Activated naive CD4-positive, alpha-beta T cell treated with anti-CD3 and anti-CD28 coated beads for 36 hours (primary cell): Measurements from ENCODE around the gene ORM2. TPM values are rescaled to one million over a fixed set of nuclear protein-coding genes. Genes with fewer than 3 reads are reported as not detected.

Source experiments
- total RNA-seq, 2 experiments: library from RNA; stranded (reverse); gene quantifications; one replicate each; pipeline ENCODE4 v1.2.3, GENCODE V29; 2021

Gene ORM2
- total RNA-seq, 2 experiments from 2014 or later = not detected

Other genes starting within 250 kb of the ORM2 start
- not detected for gene KIF12, start 230.6 kb upstream of the ORM2 start, total RNA-seq
- gene COL27A1, start 174.3 kb upstream of the ORM2 start, total RNA-seq = 10 to 100 TPM in 1 of 2 experiments, 1 to 10 TPM in 1; 7.0 to 10.6 TPM
- gene ORM1, start 6.8 kb upstream of the ORM2 start, total RNA-seq = not detected
- gene AKNA, start 58.1 kb downstream of the ORM2 start, total RNA-seq = 100 to 1,000 TPM; 107 to 118 TPM
- 1 to 10 TPM; 1.9 to 2.1 TPM for gene WHRN, start 175.6 kb downstream of the ORM2 start, total RNA-seq